Measurements from ENCODE around the gene GAREM2. TPM values are rescaled to one million over a fixed set of nuclear protein-coding genes. Genes with fewer than 3 reads are reported as not detected.

The GAREM2 gene
- total RNA-seq, 2 donors from 2014 or later, result 2.3 to 5.6 TPM

DNA sequence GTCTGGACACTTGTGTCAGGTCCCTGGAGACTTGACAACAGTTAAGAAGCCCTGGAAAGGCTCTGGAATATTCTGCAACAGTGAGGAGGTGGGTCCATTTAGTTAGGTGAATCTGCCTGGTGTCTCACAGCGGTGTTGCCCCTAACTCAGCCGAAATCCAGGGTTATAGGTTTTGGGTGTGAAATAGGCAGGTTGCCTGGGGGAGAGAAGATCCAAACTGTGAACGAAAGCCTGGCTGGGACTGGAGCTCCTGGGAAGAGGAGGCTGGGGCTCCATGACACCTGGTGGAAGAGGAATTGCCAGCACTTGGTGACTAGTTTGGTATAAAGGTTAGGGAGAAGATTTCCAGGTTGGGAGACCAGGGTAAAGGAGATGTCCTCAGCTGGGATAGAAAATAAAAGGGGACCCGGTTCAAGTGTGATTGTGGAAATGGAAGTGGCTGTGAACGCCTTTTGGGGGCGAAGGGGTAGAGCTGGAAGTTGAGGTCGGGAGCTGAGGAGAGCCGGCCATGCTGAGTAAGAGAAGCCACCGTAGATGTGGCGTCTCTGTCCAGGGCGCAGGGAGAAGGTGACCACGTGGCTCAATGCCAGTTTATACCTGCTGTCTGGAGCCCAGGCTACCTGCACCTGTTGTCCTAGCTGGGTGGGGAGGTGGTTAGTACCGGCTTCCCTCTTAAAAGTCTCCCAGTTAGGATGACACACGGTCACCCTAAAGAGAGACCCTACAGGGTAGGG is 3.0 kb upstream of the GAREM2 start:
- Histone ChIP-seq H3K27me3 (replicated peaks; ENCODE audit: insufficient read depth) (peaks cover 11% of the 10 kb centered on the region), H3K36me3 (no peaks in the 10 kb centered on the region), H3K4me1 (ENCODE audit: control insufficient read depth in 1 of 2, low read depth in 2 of 2) (peaks cover 7 to 11% of the 10 kb centered on the region in 2 donors), H3K4me3 (no peak overlapping the region), H3K9me3 (no peaks in the 10 kb centered on the region), H3K27ac (no peak overlapping the region)
- ATAC-seq (ENCODE audit: insufficient number of reproducible peaks, low FRiP score, low read depth) (no peak), DNase-seq (ENCODE audit: low spot score) (no peak)
- TF ChIP-seq, protein P1, sequence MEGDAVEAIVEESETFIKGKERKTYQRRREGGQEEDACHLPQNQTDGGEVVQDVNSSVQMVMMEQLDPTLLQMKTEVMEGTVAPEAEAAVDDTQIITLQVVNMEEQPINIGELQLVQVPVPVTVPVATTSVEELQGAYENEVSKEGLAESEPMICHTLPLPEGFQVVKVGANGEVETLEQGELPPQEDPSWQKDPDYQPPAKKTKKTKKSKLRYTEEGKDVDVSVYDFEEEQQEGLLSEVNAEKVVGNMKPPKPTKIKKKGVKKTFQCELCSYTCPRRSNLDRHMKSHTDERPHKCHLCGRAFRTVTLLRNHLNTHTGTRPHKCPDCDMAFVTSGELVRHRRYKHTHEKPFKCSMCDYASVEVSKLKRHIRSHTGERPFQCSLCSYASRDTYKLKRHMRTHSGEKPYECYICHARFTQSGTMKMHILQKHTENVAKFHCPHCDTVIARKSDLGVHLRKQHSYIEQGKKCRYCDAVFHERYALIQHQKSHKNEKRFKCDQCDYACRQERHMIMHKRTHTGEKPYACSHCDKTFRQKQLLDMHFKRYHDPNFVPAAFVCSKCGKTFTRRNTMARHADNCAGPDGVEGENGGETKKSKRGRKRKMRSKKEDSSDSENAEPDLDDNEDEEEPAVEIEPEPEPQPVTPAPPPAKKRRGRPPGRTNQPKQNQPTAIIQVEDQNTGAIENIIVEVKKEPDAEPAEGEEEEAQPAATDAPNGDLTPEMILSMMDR (IDR thresholded peaks at IDR 0.05), result no peak

DNA sequence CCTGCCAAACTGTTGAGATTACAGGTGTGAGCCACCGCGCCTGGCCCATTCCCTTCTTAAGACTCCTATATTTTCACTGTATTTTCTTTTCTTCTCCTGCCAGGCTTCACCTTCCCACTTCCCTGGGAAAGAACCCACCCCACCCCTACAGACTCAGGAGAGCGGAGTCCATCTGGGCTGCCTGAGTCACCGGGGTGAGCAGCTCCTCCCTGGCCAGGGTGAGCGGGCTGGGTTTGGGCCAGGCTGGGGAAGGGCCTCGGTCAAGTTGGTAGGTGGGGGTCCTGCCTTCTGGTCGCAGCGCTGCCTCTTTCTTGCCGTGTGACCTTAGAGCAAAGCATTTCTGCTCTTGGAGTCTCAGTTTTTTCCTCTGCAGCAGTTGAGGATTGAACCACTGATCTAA is 2.1 kb upstream of the GAREM2 start:
- Histone ChIP-seq H3K36me3 (no peaks in the 10 kb centered on the region), H3K27ac (no peak overlapping the region), H3K27me3 (replicated peaks; ENCODE audit: insufficient read depth) (peaks cover 11% of the 10 kb centered on the region), H3K4me1 (ENCODE audit: control insufficient read depth in 1 of 2, low read depth in 2 of 2) (peaks cover 7 to 11% of the 10 kb centered on the region in 2 donors), H3K9me3 (no peaks in the 10 kb centered on the region), H3K4me3 (no peak overlapping the region)
- DNase-seq (ENCODE audit: low spot score) (no peak), ATAC-seq (ENCODE audit: insufficient number of reproducible peaks, low FRiP score, low read depth) (no peak)
- TF ChIP-seq, protein P1 (IDR thresholded peaks at IDR 0.05), result no peak

DNA sequence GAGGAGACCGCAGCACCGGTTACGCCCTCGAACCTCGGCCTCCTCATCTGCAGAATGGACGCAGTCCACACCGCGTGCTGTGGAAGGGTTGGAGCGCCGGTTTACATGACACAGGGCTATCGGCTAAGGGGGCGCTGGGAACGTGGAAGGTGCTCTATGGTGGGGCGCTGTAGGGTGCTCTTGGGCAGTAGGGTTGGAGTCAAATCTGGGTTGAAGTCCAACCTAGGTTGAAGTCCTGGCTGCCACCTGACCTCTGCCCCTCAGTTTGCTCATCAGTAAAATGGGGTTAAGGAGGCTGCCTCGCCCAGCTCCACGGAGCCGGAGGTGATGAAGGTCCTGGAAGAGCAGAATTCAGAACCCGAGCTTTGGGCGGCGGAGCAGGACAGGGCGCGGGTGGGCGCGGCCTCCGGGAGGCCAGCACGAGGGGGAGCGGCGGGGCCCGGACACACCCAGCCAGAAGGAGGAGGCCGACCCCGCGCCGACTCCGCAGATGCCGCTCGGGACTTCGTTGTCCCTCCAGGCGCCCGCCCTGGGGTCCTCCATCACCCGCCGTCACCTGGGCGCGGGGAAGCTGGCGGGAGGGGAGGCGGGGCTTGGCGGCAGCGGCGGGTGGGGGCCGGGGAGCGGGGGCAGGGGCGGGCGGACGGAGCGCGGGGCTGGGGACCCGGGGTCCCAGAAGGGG is 558 bp upstream of the GAREM2 start:
- Histone ChIP-seq H3K9me3 (no peaks in the 10 kb centered on the region), H3K4me3 (peak overlapping the region; percentile 62), H3K36me3 (no peaks in the 10 kb centered on the region), H3K27ac (no peak overlapping the region), H3K27me3 (replicated peaks; ENCODE audit: insufficient read depth) (peaks cover 11% of the 10 kb centered on the region), H3K4me1 (ENCODE audit: control insufficient read depth in 1 of 2, low read depth in 2 of 2) (peaks cover 7 to 11% of the 10 kb centered on the region in 2 donors)
- DNase-seq (ENCODE audit: low spot score), result no peak
- ATAC-seq (ENCODE audit: insufficient number of reproducible peaks, low FRiP score, low read depth), result no peak
- TF ChIP-seq, protein P1 (IDR thresholded peaks at IDR 0.05), result no peak

DNA sequence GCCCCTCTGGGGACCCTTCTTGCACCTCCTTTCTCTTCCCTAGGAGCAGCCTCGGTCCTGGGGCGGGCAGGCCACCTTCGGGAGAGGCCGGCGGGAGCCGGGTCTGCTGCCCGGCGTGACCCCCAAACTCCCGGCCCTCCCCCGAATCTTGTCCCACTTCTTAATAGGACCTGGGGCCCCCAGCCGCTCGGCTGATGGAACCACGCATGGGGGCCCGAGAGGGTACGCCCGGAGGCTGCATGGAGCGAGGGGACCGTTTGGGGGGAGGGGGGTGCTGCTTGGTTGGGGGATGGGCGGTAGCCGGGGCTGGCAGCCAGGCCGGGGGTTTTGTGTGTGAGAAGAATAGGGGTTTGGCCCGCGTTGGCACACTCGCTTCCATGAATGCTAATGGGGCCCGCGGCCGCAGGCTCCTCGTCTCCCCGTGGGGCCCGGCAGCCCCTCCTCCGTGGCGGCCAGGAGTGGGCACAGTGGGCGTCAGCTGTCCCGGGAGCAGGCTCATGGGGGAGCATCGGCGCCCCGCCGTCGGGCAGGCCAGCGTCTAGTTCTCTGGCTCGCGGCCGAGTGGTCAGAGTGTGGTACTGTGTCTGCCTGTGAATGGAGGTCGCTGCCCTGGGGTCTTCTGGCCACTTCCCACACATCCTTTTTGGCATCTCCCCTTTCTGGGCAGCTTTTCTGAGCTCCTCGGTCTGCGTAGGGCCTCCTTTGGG is 1.0 kb downstream of the GAREM2 start:
- TF ChIP-seq, protein P1 (IDR thresholded peaks at IDR 0.05), result no peak
- Histone ChIP-seq H3K4me3 (peak overlapping the region; percentile 66), H3K27ac (no peak overlapping the region), H3K9me3 (no peaks in the 10 kb centered on the region), H3K4me1 (ENCODE audit: control insufficient read depth in 1 of 2, low read depth in 2 of 2) (peaks cover 10 to 11% of the 10 kb centered on the region in 2 donors), H3K27me3 (replicated peaks; ENCODE audit: insufficient read depth) (peaks cover 11% of the 10 kb centered on the region), H3K36me3 (no peaks in the 10 kb centered on the region)
- DNase-seq (ENCODE audit: low spot score) (no peak), ATAC-seq (ENCODE audit: insufficient number of reproducible peaks, low FRiP score, low read depth) (no peak)

All from thoracic aorta (tissue), 2 donors.